Astrocyte (in vitro differentiated cells and primary cell): ENCODE results near the gene PPP6R2. TPM values are rescaled to one million over a fixed set of nuclear protein-coding genes. Genes with fewer than 3 reads are reported as not detected.

Experiments
- DNase-seq: peaks from one replicate; pipeline ENCODE4 v3.0.0-alpha.2; 2010; ENCODE audit warnings: low read depth
- FAIRE-seq: peaks from 2 replicates; lab custom pipeline; 2011; peaks lifted over from hg19 to GRCh38; lab: Jason Lieb, UNC
- H2AFZ ChIP-seq: 2 replicates; pipeline ENCODE4 v1.6.0; 2012; ENCODE audit warnings: low read depth, low read length, inconsistent platforms
- H3K27ac ChIP-seq: 2 replicates; pipeline ENCODE4 v1.5.1; 2011; ENCODE audit warnings: low read depth, low read length, inconsistent platforms
- H3K27me3 ChIP-seq: 2 replicates; pipeline ENCODE4 v1.6.0; 2011; ENCODE audit warnings: low read length, inconsistent platforms; ENCODE audit not compliant: insufficient read depth
- H3K36me3 ChIP-seq: 2 replicates; pipeline ENCODE4 v1.5.1; 2011; ENCODE audit warnings: low read length, inconsistent platforms; ENCODE audit not compliant: insufficient read depth
- H3K4me1 ChIP-seq: 2 replicates; pipeline ENCODE4 v1.5.1; 2011; ENCODE audit warnings: low read length, inconsistent platforms; ENCODE audit not compliant: insufficient read depth
- H3K4me2 ChIP-seq: 2 replicates; pipeline ENCODE4 v1.6.0; 2012; ENCODE audit warnings: low read length, inconsistent platforms
- H3K4me3 ChIP-seq: 2 replicates; pipeline ENCODE4 v1.5.1; 2011; ENCODE audit warnings: low read depth, mild to moderate bottlenecking, low read length, inconsistent platforms; ENCODE audit not compliant: insufficient read depth
- H3K79me2 ChIP-seq: 2 replicates; pipeline ENCODE4 v1.6.0; 2012; ENCODE audit warnings: mild to moderate bottlenecking, low read length, inconsistent platforms; ENCODE audit not compliant: insufficient read depth
- H3K9ac ChIP-seq: 2 replicates; pipeline ENCODE4 v1.6.0; 2012; ENCODE audit warnings: mild to moderate bottlenecking, low read length, inconsistent platforms
- H3K9me3 ChIP-seq: 2 replicates; pipeline ENCODE4 v1.5.1; 2012; ENCODE audit warnings: low read depth, mild to moderate bottlenecking, low read length, inconsistent platforms; ENCODE audit not compliant: insufficient read depth
- H4K20me1 ChIP-seq: 2 replicates; pipeline ENCODE4 v1.6.0; 2012; ENCODE audit warnings: low read length, inconsistent platforms; ENCODE audit not compliant: insufficient read depth
- H3K27ac Mint-ChIP-seq: one replicate; pipeline ENCODE4 v1.8.0; 2021; ENCODE audit warnings: mild to moderate bottlenecking, mixed read lengths; ENCODE audit not compliant: unreplicated experiment
- H3K27me3 Mint-ChIP-seq: one replicate; pipeline ENCODE4 v1.8.0; 2021; ENCODE audit warnings: low read depth, mixed read lengths; ENCODE audit not compliant: unreplicated experiment
- H3K36me3 Mint-ChIP-seq: one replicate; pipeline ENCODE4 v1.8.0; 2021; ENCODE audit warnings: low read depth, mixed read lengths; ENCODE audit not compliant: unreplicated experiment
- H3K4me1 Mint-ChIP-seq: one replicate; pipeline ENCODE4 v1.8.0; 2021; ENCODE audit warnings: low read depth, mixed read lengths; ENCODE audit not compliant: unreplicated experiment
- H3K4me3 Mint-ChIP-seq: one replicate; pipeline ENCODE4 v1.8.0; 2021; ENCODE audit warnings: mild to moderate bottlenecking, moderate library complexity, mixed read lengths; ENCODE audit not compliant: unreplicated experiment
- H3K9me3 Mint-ChIP-seq: one replicate; pipeline ENCODE4 v1.8.0; 2021; ENCODE audit warnings: mild to moderate bottlenecking, mixed read lengths; ENCODE audit not compliant: unreplicated experiment
- EZH2 ChIP-seq: IDR thresholded peaks from 2 replicates; pipeline ENCODE4 v1.6.1; 2012; ENCODE audit warnings: mild to moderate bottlenecking, low read length, inconsistent platforms; ENCODE audit not compliant: insufficient read depth
- total RNA-seq: library from RNA; stranded (reverse); gene quantifications from 2 replicates; pipeline ENCODE4 v1.2.1, GENCODE V29; 2021
- TF ChIP-seq, protein P1 (sequence below): IDR thresholded peaks from 2 replicates; pipeline ENCODE4 v1.5.1; 2011; ENCODE audit warnings: low read depth, mild to moderate bottlenecking, inconsistent platforms, low read length, moderate library complexity; ENCODE audit not compliant: insufficient read depth

Gene PPP6R2
- total RNA-seq, 1 donor from 2014 or later: 48.3 TPM

DNA sequence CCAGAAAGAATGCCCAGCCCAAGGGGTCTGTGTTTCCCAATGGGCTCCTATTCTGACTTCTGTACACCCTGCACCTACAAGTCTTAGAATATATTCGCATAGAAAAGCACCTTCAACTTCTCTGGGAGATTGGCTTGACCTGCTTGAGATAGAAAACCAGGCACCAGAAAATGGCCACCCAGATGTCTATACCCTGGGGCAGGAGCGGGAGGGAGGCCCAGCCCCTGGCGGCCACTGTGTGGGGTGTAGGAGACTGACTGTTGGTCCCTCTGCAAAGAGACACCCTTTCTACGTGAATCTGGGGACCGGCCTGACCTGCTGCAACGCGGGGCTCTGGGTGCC, 24.8 kb upstream of the PPP6R2 start:
- Histone ChIP-seq H2AFZ (no peak overlapping the region), H3K27me3 (no peaks in the 10 kb centered on the region), H3K9ac (no peak overlapping the region), H3K79me2 (no peaks in the 10 kb centered on the region), H3K4me1 (no peaks in the 10 kb centered on the region), H3K27ac (no peak overlapping the region), H3K4me3 (no peak overlapping the region), H3K36me3 (no peaks in the 10 kb centered on the region), H3K9me3 (no peaks in the 10 kb centered on the region), H4K20me1 (no peaks in the 10 kb centered on the region), H3K4me2 (no peak overlapping the region)
- peaks cover 3% of the 10 kb centered on the region for H3K4me1 Mint-ChIP-seq
- DNase-seq: no peak
- no peak for TF ChIP-seq EZH2
- TF ChIP-seq, protein P1, sequence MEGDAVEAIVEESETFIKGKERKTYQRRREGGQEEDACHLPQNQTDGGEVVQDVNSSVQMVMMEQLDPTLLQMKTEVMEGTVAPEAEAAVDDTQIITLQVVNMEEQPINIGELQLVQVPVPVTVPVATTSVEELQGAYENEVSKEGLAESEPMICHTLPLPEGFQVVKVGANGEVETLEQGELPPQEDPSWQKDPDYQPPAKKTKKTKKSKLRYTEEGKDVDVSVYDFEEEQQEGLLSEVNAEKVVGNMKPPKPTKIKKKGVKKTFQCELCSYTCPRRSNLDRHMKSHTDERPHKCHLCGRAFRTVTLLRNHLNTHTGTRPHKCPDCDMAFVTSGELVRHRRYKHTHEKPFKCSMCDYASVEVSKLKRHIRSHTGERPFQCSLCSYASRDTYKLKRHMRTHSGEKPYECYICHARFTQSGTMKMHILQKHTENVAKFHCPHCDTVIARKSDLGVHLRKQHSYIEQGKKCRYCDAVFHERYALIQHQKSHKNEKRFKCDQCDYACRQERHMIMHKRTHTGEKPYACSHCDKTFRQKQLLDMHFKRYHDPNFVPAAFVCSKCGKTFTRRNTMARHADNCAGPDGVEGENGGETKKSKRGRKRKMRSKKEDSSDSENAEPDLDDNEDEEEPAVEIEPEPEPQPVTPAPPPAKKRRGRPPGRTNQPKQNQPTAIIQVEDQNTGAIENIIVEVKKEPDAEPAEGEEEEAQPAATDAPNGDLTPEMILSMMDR: no peak
- H3K27ac Mint-ChIP-seq: no peak overlapping the region
- no peak overlapping the region for H3K4me3 Mint-ChIP-seq
- peaks cover 2% of the 10 kb centered on the region for H3K9me3 Mint-ChIP-seq
- H3K27me3 Mint-ChIP-seq: peaks cover 19% of the 10 kb centered on the region
- no peaks in the 10 kb centered on the region for H3K36me3 Mint-ChIP-seq
- FAIRE-seq: no peak

DNA sequence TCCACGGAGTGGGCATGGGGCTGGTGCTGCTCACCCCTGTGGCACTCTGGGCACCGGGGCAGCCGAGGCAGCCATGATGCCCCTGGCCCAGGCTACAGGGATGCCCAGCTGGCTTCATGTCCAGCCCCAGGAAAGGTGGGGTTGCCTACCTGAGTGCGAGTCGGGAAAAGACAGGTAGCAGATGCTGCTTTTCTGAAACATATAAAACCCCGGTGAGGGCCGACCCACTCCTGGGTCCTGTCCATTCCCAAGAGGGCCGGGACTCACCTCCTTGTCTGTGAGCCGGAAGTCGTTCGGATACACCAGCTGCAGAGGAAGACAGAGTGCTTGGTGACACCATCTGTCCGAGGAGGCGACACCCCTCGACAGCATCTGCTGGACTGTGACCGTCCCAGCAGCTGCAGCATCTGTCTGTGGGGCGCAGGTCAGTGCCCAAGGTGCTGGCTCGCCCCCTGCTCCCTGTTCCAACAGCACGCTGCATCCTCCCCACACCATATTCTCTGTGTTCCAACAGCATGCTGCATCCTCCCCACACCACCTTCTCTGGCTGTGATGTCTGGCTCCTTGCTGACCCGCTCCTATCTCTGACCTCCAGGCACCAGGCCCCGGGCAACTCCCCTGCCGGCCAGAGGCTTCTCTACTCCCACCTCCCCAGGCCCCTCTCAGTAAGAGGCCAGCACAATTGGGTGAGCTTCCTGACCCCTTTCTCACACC, 24.3 kb upstream of the PPP6R2 start:
- Histone ChIP-seq H3K27me3 (no peaks in the 10 kb centered on the region), H3K27ac (no peak overlapping the region), H3K4me2 (no peak overlapping the region), H3K79me2 (no peaks in the 10 kb centered on the region), H3K9ac (no peak overlapping the region), H3K4me1 (no peaks in the 10 kb centered on the region), H3K9me3 (no peaks in the 10 kb centered on the region), H4K20me1 (no peaks in the 10 kb centered on the region), H2AFZ (no peak overlapping the region), H3K4me3 (no peak overlapping the region), H3K36me3 (no peaks in the 10 kb centered on the region)
- Mint-ChIP-seq H3K27ac (no peak overlapping the region), H3K36me3 (no peaks in the 10 kb centered on the region), H3K4me1 (peaks cover 3% of the 10 kb centered on the region), H3K27me3 (peaks cover 19% of the 10 kb centered on the region), H3K9me3 (peaks cover 2% of the 10 kb centered on the region), H3K4me3 (no peak overlapping the region)
- DNase-seq (no peak), FAIRE-seq (no peak)
- no peak for TF ChIP-seq EZH2
- TF ChIP-seq, protein P1: no peak

DNA sequence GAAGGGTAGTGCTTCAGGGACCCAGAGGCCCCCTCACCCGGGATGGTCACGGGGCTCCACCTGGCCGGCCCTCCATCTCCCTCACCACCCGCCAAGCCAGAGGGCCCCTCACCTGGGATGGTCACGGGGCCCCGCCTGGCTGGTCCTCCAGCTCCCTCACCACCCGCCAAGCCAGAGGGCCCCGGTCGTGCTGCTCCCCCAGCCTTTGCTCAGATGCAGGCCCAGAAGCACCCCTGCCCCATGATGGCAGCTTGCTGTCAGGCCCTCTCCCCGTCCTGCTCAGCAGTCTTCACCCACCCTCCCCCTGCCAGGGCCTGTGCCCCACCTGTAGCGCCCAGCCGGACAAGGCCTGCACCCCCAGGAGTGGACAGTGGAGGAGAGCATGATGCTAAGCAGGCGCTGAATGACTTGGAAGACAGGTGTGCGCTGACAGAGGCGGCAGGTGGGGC, 23.6 kb upstream of the PPP6R2 start:
- no peak overlapping the region for H3K4me3 ChIP-seq
- no peak overlapping the region for H3K4me2 ChIP-seq
- no peak overlapping the region for H3K27ac ChIP-seq
- Mint-ChIP-seq H3K4me3 (no peak overlapping the region), H3K36me3 (no peaks in the 10 kb centered on the region), H3K27me3 (peaks cover 17% of the 10 kb centered on the region), H3K9me3 (peaks cover under 1% of the 10 kb centered on the region), H3K27ac (no peak overlapping the region), H3K4me1 (no peaks in the 10 kb centered on the region)
- H3K9ac ChIP-seq: no peak overlapping the region
- FAIRE-seq (no peak), DNase-seq (no peak)
- H3K36me3 ChIP-seq: no peaks in the 10 kb centered on the region
- no peaks in the 10 kb centered on the region for H3K9me3 ChIP-seq
- H3K79me2 ChIP-seq: no peaks in the 10 kb centered on the region
- no peaks in the 10 kb centered on the region for H3K4me1 ChIP-seq
- H4K20me1 ChIP-seq: no peaks in the 10 kb centered on the region
- no peaks in the 10 kb centered on the region for H3K27me3 ChIP-seq
- H2AFZ ChIP-seq: no peak overlapping the region
- TF ChIP-seq EZH2: no peak
- TF ChIP-seq, protein P1: no peak
